HCT116 (cell line): ENCODE measurements around the gene POSTN. TPM values are rescaled to one million over a fixed set of nuclear protein-coding genes. Genes with fewer than 3 reads are reported as not detected.

Source experiments
- ATAC-seq: fragments of 200-7000 bp; cut with Tn5 transposase; 2 replicates; pipeline ENCODE4 v1.9.1; 2020; ENCODE audit warnings: mild to moderate bottlenecking, moderate library complexity
- Bru-seq: library from RNA; stranded (reverse); fragments of 400-500 nt; gene quantifications from one replicate; lab custom pipeline; 2021; lab: Mats Ljungman, UMichigan
- BruChase-seq, 2 experiments: library from RNA; stranded (reverse); fragments of 400-500 nt; gene quantifications; one replicate each; lab custom pipeline; 2021; lab: Mats Ljungman, UMichigan
- BruUV-seq: library from RNA; stranded (reverse); fragments of 400-500 nt; replicated peaks from 2 replicates; lab custom pipeline; 2021; lab: Mats Ljungman, UMichigan
- CTCF ChIA-PET: fragments of 300-600 bp; sonication (Branson Sonifier 250); formaldehyde crosslinking; loops from one replicate; lab custom pipeline; 2021; ENCODE audit warnings: antibody characterized with exemption; lab: Charles Lee
- POLR2A ChIA-PET: fragments of 300-600, 350-600 bp; sonication (Branson Sonifier 250); formaldehyde crosslinking; loops from one replicate; lab custom pipeline; 2021; ENCODE audit warnings: antibody characterized with exemption; lab: Charles Lee
- RAD21 ChIA-PET, 2 experiments: fragments of 300-600 bp; sonication (Branson Sonifier 250); formaldehyde crosslinking; loops; one replicate each; lab custom pipeline; 2023; ENCODE audit warnings: low total read pairs in 2 of 2; ENCODE audit not compliant: uncharacterized antibody in 2 of 2, unreplicated experiment in 2 of 2, low non-redundant PET in 1 of 2; lab: Charles Lee
- DNase-seq: peaks from one replicate; pipeline ENCODE4 v3.0.0-alpha.2; 2010; ENCODE audit warnings: low read depth, low spot score
- H2AFZ ChIP-seq: fragments of 200-600 bp; shearing (Covaris generic), sonication (generic); 2 replicates; pipeline ENCODE4 v1.6.1; 2017; ENCODE audit warnings: low read depth, mixed run types, mixed read lengths, antibody characterized with exemption, low read length; ENCODE audit not compliant: poor library complexity, severe bottlenecking
- H3K27ac ChIP-seq: 2 replicates; pipeline ENCODE4 v1.5.1; 2012; ENCODE audit warnings: low read depth, low read length
- H3K27me3 ChIP-seq: fragments of 200-600 bp; sonication (generic); 2 replicates; pipeline ENCODE4 v1.6.1; 2016; ENCODE audit warnings: mixed run types, low read length, mixed read lengths; ENCODE audit not compliant: insufficient read depth
- H3K36me3 ChIP-seq, 2 experiments: fragments of 200-500 bp in 1 of 2; fragments of 200-600 bp in 1 of 2; sonication (Bioruptor generic) in 1 of 2; sonication (generic) in 1 of 2; 2 replicates each; pipeline versions ENCODE4 v1.5.1 to v1.6.1; 2014 to 2016; ENCODE audit warnings: low read length in 2 of 2, inconsistent platforms in 1 of 2, mixed read lengths in 1 of 2, mixed run types in 1 of 2; ENCODE audit not compliant: insufficient read depth in 2 of 2, control insufficient read depth in 1 of 2
- H3K4me1 ChIP-seq, 2 experiments: fragments of 200-600 bp in 1 of 2; sonication (generic) in 1 of 2; 2 replicates each; pipeline versions ENCODE4 v1.5.1 to v1.6.1; 2012 to 2017; ENCODE audit warnings: low read length in 2 of 2, inconsistent platforms in 1 of 2, mild to moderate bottlenecking in 1 of 2, mixed read lengths in 1 of 2, mixed run types in 1 of 2, moderate library complexity in 1 of 2; ENCODE audit not compliant: insufficient read depth in 2 of 2, control insufficient read depth in 1 of 2
- H3K4me2 ChIP-seq: fragments of 200-600 bp; sonication (generic); 2 replicates; pipeline ENCODE4 v1.6.1; 2017; ENCODE audit warnings: mixed run types, low read length, mixed read lengths
- H3K4me3 ChIP-seq, 2 experiments: fragments of 200-600 bp in 1 of 2; sonication (generic) in 1 of 2; replicated peaks in 1 of 2; 2 replicates each; pipeline ENCODE4 v1.5.1; 2011 to 2016; ENCODE audit warnings: low read length in 2 of 2, control low read depth in 1 of 2, low read depth in 1 of 2, mild to moderate bottlenecking in 1 of 2, mixed read lengths in 1 of 2, mixed run types in 1 of 2
- H3K79me2 ChIP-seq: fragments of 200-600 bp; sonication (generic); 2 replicates; pipeline ENCODE4 v1.6.1; 2017; ENCODE audit warnings: mild to moderate bottlenecking, mixed run types, low read length, moderate library complexity, mixed read lengths; ENCODE audit not compliant: insufficient read depth
- H3K9ac ChIP-seq: fragments of 200-600 bp; sonication (generic); 2 replicates; pipeline ENCODE4 v1.6.1; 2016; ENCODE audit warnings: low read length, mixed read lengths
- H3K9me2 ChIP-seq: fragments of 200-600 bp; sonication (generic), shearing (Covaris generic); 2 replicates; pipeline ENCODE4 v1.6.1; 2017; ENCODE audit warnings: mixed run types, mild to moderate bottlenecking, moderate library complexity; ENCODE audit not compliant: insufficient read depth
- H3K9me3 ChIP-seq, 2 experiments: fragments of 200-500 bp in 1 of 2; fragments of 200-600 bp in 1 of 2; sonication (Bioruptor generic) in 1 of 2; sonication (generic) in 1 of 2; 2 replicates each; pipeline ENCODE4 v1.6.1; 2014 to 2017; ENCODE audit warnings: low read length in 2 of 2, mixed read lengths in 2 of 2, inconsistent platforms in 1 of 2, low read depth in 1 of 2, mild to moderate bottlenecking in 1 of 2, mixed run types in 1 of 2, moderate library complexity in 1 of 2; ENCODE audit not compliant: control insufficient read depth in 1 of 2, insufficient read depth in 1 of 2
- H4K20me1 ChIP-seq: fragments of 200-600 bp; sonication (generic), shearing (Covaris generic); 2 replicates; pipeline ENCODE4 v1.6.1; 2017; ENCODE audit warnings: mixed run types, mild to moderate bottlenecking, moderate library complexity; ENCODE audit not compliant: insufficient read depth
- EGR1 ChIP-seq: IDR thresholded peaks from 2 replicates; pipeline ENCODE4 v1.6.1; 2012; ENCODE audit warnings: low read depth
- EZH2 ChIP-seq: fragments of 200-600 bp; sonication (generic); IDR thresholded peaks from 2 replicates; pipeline ENCODE4 v1.6.1; 2017; ENCODE audit warnings: antibody characterized with exemption, mixed run types
- EZH2phosphoT487 ChIP-seq: fragments of 200-600 bp; IDR thresholded peaks from 2 replicates; pipeline ENCODE4 v1.6.1; 2018; ENCODE audit warnings: antibody characterized with exemption, borderline replicate concordance
- FOSL1 ChIP-seq: IDR thresholded peaks from 2 replicates; pipeline ENCODE4 v1.6.1; 2012; ENCODE audit warnings: low read depth
- JUND ChIP-seq: IDR thresholded peaks from 2 replicates; pipeline ENCODE4 v1.6.1; 2012
- POLR2A ChIP-seq: IDR thresholded peaks from 2 replicates; pipeline ENCODE4 v1.7.0; 2011; ENCODE audit warnings: borderline replicate concordance; ENCODE audit not compliant: insufficient read depth, insufficient read length; ENCODE audit errors: extremely low read depth
- SP1 ChIP-seq: IDR thresholded peaks from 2 replicates; pipeline ENCODE4 v1.6.1; 2012; ENCODE audit warnings: low read depth
- SRF ChIP-seq: IDR thresholded peaks from 2 replicates; pipeline ENCODE4 v1.6.1; 2012; ENCODE audit warnings: low read depth
- TCF7L2 ChIP-seq: IDR thresholded peaks from 2 replicates; pipeline ENCODE4 v1.7.0; 2011; ENCODE audit warnings: borderline replicate concordance, inconsistent platforms; ENCODE audit not compliant: insufficient read depth, insufficient read length; ENCODE audit errors: extremely low read depth
- ZFX ChIP-seq: fragments of 450-650 bp; IDR thresholded peaks from 2 replicates; pipeline ENCODE4 v1.6.1; 2017
- intact Hi-C: fragments of 100-400 bp; cut with micrococcal nuclease; formaldehyde crosslinking; loops from 2 replicates; pipeline ENCODE4 v1.10.0; 2022
- long read RNA-seq: library from polyadenylated mRNA; unstranded; transcript quantifications from one replicate; pipeline ENCODE4 v2.0.0, GENCODE V29; 2021; ENCODE audit not compliant: unreplicated experiment
- polyA plus RNA-seq: library from polyadenylated mRNA; unstranded; fragments of >200 nt; gene quantifications from 2 replicates; pipeline ENCODE4 v1.2.1, GENCODE V29; 2012; ENCODE audit warnings: missing spikeins
- total RNA-seq: library from RNA; stranded (reverse); gene quantifications from one replicate; pipeline ENCODE4 v1.2.1, GENCODE V29; 2021; ENCODE audit not compliant: unreplicated experiment
- TF ChIP-seq, protein P1 (sequence below): IDR thresholded peaks from 2 replicates; pipeline ENCODE4 v1.6.1; 2012
- TF ChIP-seq, protein P2 (sequence below): IDR thresholded peaks from 2 replicates; pipeline ENCODE4 v1.6.1; 2012; ENCODE audit warnings: low read depth
- TF ChIP-seq, protein P3 (sequence below), 3 experiments: fragments of 200-600 bp in 1 of 3; sonication (generic) in 1 of 3; IDR thresholded peaks in 2 of 3; conservative IDR thresholded peaks in 1 of 3; 2 replicates each; pipeline ENCODE4 v1.5.1; 2012 to 2017; ENCODE audit warnings: low read depth in 2 of 3, low read length in 2 of 3, antibody characterized with exemption in 1 of 3, borderline replicate concordance in 1 of 3, control low read depth in 1 of 3, mild to moderate bottlenecking in 1 of 3, mixed read lengths in 1 of 3, mixed run types in 1 of 3, moderate library complexity in 1 of 3; ENCODE audit not compliant: insufficient read depth in 1 of 3

POSTN gene, protein sequence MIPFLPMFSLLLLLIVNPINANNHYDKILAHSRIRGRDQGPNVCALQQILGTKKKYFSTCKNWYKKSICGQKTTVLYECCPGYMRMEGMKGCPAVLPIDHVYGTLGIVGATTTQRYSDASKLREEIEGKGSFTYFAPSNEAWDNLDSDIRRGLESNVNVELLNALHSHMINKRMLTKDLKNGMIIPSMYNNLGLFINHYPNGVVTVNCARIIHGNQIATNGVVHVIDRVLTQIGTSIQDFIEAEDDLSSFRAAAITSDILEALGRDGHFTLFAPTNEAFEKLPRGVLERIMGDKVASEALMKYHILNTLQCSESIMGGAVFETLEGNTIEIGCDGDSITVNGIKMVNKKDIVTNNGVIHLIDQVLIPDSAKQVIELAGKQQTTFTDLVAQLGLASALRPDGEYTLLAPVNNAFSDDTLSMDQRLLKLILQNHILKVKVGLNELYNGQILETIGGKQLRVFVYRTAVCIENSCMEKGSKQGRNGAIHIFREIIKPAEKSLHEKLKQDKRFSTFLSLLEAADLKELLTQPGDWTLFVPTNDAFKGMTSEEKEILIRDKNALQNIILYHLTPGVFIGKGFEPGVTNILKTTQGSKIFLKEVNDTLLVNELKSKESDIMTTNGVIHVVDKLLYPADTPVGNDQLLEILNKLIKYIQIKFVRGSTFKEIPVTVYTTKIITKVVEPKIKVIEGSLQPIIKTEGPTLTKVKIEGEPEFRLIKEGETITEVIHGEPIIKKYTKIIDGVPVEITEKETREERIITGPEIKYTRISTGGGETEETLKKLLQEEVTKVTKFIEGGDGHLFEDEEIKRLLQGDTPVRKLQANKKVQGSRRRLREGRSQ
- total RNA-seq (not detected), Bru-seq, nascent RNA (not detected), BruChase-seq, experiment 1, labeled RNA remaining after a 6-hour chase (not detected), BruChase-seq, experiment 2, labeled RNA remaining after a 2-hour chase (not detected)
- polyA plus RNA-seq, result not detected in 2 replicates
- long read RNA-seq, result 0 reads

DNA sequence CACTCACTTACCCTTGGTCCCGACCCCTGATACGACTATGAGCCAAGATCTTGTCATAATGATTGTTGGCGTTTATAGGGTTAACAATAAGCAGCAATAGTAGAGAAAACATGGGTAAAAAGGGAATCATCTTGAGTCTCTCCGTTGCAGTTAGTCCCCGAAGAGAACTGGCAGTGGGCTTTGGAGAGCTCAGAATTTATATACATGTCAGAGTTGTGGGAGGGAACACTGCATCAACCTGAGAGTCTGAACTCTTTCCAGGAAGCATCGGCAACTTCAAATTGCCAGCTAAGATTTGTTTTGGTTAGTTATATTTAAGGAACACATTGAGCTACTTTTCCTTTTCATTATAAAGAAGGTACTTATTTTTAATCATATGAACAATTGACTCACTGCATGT is at the start of gene POSTN:
Gene POSTN (minus strand): TSS at position 172 of the 400 bp plus-strand sequence. CDS start 42 bp downstream, at position 130.
- H3K79me2 ChIP-seq, result no peaks in the 10 kb centered on the region
- H4K20me1 ChIP-seq, result no peaks in the 10 kb centered on the region
- no peak within 1 kb of the TSS for H3K4me2 ChIP-seq
- intact Hi-C loops, result no loop called here
- H2AFZ ChIP-seq, result no peak within 1 kb of the TSS
- TF ChIP-seq POLR2A (no peak), JUND (no peak), EZH2 (no peak), SP1 (no peak), TCF7L2 (no peak), ZFX (no peak), EGR1 (no peak), SRF (no peak), FOSL1 (no peak), EZH2phosphoT487 (no peak)
- TF ChIP-seq, protein P1, sequence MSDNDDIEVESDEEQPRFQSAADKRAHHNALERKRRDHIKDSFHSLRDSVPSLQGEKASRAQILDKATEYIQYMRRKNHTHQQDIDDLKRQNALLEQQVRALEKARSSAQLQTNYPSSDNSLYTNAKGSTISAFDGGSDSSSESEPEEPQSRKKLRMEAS, result no peak
- TF ChIP-seq, protein P2, sequence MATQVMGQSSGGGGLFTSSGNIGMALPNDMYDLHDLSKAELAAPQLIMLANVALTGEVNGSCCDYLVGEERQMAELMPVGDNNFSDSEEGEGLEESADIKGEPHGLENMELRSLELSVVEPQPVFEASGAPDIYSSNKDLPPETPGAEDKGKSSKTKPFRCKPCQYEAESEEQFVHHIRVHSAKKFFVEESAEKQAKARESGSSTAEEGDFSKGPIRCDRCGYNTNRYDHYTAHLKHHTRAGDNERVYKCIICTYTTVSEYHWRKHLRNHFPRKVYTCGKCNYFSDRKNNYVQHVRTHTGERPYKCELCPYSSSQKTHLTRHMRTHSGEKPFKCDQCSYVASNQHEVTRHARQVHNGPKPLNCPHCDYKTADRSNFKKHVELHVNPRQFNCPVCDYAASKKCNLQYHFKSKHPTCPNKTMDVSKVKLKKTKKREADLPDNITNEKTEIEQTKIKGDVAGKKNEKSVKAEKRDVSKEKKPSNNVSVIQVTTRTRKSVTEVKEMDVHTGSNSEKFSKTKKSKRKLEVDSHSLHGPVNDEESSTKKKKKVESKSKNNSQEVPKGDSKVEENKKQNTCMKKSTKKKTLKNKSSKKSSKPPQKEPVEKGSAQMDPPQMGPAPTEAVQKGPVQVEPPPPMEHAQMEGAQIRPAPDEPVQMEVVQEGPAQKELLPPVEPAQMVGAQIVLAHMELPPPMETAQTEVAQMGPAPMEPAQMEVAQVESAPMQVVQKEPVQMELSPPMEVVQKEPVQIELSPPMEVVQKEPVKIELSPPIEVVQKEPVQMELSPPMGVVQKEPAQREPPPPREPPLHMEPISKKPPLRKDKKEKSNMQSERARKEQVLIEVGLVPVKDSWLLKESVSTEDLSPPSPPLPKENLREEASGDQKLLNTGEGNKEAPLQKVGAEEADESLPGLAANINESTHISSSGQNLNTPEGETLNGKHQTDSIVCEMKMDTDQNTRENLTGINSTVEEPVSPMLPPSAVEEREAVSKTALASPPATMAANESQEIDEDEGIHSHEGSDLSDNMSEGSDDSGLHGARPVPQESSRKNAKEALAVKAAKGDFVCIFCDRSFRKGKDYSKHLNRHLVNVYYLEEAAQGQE, result no peak
- TF ChIP-seq, protein P3, sequence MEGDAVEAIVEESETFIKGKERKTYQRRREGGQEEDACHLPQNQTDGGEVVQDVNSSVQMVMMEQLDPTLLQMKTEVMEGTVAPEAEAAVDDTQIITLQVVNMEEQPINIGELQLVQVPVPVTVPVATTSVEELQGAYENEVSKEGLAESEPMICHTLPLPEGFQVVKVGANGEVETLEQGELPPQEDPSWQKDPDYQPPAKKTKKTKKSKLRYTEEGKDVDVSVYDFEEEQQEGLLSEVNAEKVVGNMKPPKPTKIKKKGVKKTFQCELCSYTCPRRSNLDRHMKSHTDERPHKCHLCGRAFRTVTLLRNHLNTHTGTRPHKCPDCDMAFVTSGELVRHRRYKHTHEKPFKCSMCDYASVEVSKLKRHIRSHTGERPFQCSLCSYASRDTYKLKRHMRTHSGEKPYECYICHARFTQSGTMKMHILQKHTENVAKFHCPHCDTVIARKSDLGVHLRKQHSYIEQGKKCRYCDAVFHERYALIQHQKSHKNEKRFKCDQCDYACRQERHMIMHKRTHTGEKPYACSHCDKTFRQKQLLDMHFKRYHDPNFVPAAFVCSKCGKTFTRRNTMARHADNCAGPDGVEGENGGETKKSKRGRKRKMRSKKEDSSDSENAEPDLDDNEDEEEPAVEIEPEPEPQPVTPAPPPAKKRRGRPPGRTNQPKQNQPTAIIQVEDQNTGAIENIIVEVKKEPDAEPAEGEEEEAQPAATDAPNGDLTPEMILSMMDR (IDR thresholded peaks at IDR 0.05 in 2 of 3, conservative IDR thresholded peaks at IDR 0.05 in 1 of 3; ENCODE audit: borderline replicate concordance in 1 of 3, insufficient read depth in 1 of 3, low read depth in 2 of 3, low read length in 2 of 3), result no peak
- peaks cover 7 to 18% of the 10 kb centered on the region in 2 experiments; a peak in 2 of 4 replicates for H3K9me3 ChIP-seq
- H3K4me1 ChIP-seq, result no peaks in the 10 kb centered on the region
- H3K9ac ChIP-seq, result no peak within 1 kb of the TSS
- DNase-seq, result no peak
- CTCF ChIA-PET, result no interaction called here
- no peaks in the 10 kb centered on the region for H3K27me3 ChIP-seq
- no peak within 1 kb of the TSS for H3K4me3 ChIP-seq
- H3K27ac ChIP-seq, result no peak within 1 kb of the TSS
- no peaks in the 10 kb centered on the region for H3K36me3 ChIP-seq
- BruUV-seq, result no TSS peak
- no peak for ATAC-seq
- no peaks in the 10 kb centered on the region for H3K9me2 ChIP-seq
- POLR2A ChIA-PET, result no interaction called here
- RAD21 ChIA-PET, result no interaction called here
